HG02973 (cell line): Measurements from ENCODE around the gene COL24A1.
A peak's percentile ranks its signal among the peaks of the same experiment; 100 is the strongest.
"Not testable (repeated sequence)": the region's sequence is repeated elsewhere in the genome, so short reads cannot be mapped to it uniquely, and the experiment has no call there.

Source experiments
- ATAC-seq: cut with Tn5 transposase; IDR thresholded peaks from one replicate; pipeline ENCODE4 v1.9.1; 2021; ENCODE audit warnings: moderate library complexity; ENCODE audit not compliant: unreplicated experiment

Gene COL24A1

GRCh38 chr1:86000601-86001000 lies 156.0 kb downstream of the COL24A1 start:
- ATAC-seq, result no peak

DNA sequence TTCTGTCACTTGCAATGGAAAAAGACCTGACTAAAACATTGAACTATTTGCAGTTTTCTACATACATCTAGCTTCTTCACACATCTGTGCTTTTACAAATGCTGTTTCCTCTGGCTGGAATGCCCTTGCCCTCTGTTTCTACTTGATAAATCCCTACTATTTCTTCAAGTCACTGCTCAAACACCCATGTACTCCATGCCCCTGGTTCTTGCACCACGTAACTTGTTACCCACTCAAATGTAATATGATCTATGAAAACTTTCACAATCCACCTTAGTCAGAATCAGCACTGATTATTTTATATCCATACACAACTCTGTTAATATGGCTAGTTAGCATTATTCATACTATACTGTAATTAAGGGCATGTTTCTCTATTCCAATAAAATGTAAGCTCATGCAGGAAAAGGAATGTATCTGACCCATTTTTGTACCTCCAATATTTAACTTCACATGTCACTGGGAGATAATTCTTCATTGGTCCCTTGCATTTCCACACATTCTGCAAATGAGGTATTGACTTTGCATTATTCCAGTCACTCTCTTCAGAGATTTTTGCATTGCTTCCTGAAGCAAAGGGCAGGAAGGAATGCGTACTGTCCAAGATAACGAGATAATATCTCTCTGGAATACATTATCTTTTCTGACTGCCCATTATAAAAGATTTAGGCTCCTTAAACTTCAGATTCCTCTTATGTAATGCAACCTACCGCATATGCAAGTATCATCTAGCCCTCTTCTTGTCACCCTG lies 158.3 kb downstream of the COL24A1 start:
- ATAC-seq, result no peak

DNA sequence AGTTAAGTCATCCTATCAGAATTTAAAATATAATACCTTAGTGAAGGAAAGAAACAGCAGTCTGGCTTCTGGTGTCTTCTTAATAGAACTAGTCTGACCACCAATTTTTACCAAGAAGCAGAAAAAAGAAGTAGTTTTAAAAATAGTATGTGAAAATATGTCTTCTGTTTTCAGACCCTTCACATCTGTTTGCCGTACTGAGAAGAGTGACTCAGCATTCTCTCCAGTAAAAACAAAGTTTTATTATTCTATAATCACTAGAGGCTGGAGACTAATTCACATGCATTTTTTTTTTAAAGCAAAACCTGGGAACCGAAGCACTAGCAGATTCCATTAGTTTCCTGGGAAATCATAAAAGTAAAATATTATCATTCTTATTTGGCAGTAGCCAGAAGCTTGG lies 163.8 kb downstream of the COL24A1 start:
- peak; percentile 62 for ATAC-seq

- ATAC-seq, result no peak
Measured at GRCh38 chr1:85991261-85991660, 165.3 kb downstream of the COL24A1 start.

DNA sequence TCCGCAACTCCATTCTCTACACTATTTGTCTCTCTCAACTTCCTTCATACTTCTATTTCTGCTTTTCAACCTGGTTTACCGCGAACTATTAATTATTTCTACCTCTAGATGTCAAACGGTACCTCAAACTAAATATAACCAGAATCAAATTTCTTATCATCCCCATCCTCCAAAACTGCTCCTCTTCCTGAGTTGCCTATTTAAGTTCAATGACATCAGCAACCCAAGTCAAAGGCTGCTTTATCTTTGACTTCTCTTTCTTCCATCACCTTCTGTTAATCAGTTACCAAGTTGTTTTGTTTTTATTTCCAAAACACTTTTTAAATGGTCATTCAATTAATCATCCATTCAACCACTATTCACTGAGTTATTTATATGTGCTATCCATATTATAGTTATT lies 171.9 kb downstream of the COL24A1 start:
- no peak for ATAC-seq

- no peak for ATAC-seq
Measured at GRCh38 chr1:85983316-85983715, 173.3 kb downstream of the COL24A1 start.

DNA sequence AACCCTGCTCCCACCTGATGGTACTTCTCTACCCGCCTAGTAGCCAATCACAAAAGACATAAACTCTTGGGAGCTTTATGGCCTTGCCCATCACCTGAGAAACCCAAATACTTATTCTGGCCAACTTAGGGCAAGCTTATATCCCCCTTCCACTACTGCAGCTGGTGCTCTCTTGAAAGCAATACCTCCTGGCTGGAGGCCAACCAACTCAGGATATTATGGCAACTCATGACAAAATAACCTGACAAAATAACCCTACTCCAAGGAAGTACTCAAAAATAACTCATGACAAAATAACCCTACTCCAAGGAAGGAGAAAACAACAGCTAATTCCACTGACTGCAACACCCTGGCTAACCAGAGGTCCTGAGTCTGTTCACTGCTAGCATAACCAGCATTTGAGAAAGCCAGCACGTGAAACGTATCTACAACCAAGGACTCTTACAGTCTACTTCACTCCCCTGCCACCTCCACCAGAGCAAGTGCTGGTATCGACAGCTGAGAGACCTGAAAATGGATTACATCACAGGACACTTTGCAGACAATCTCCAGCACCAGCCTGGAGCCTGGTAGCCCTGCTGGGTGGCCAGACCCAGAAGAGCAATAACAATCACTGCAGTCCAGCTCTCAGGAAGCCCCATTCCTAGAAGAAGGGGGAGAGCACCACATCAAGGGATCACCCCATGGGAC lies 179.9 kb downstream of the COL24A1 start:
- ATAC-seq, result no peak

GRCh38 chr1:85975912-85976371 lies 180.6 kb downstream of the COL24A1 start:
- ATAC-seq, result no peak

DNA sequence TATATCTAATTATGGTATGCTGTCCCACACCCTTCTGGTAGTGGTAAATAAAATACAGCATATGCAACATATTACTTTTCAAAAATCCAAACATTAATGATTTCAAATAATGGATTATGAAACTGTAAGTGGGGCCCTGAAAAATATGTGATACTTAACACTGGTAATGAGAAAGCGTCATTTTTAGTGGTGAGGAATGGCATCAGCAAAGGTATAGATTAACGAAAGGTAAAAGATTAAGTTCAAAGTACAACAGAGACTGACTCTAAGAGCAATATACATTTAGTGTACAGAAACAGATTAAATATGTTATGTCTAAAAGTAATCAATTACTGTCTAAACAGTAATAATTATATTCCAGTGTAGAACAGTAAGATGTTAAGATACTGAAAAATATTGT lies 194.1 kb downstream of the COL24A1 start:
- no peak for ATAC-seq

DNA sequence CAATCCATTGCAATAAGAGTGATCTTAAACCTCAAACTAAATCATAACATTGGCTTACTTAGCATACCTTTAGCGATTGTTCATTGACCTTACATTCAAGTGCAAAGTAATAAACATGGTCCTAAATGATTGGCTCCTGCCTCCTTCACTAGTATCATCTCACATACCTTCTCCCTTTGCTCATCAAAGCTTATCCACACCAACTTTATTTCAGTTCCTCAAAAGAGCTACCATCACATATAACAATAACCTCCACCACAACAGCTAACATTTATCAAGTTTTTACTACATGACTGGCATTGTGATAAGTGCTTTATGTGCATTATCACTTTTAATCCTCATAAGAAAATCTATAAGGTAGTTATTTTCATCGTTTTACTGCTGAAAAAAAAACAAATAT lies 198.8 kb downstream of the COL24A1 start:
- no peak for ATAC-seq

GRCh38 chr1:85955218-85955617 lies 201.4 kb downstream of the COL24A1 start:
- ATAC-seq, result not testable (repeated sequence)

- no peak for ATAC-seq
Measured at GRCh38 chr1:85952460-85952859, 204.1 kb downstream of the COL24A1 start.

DNA sequence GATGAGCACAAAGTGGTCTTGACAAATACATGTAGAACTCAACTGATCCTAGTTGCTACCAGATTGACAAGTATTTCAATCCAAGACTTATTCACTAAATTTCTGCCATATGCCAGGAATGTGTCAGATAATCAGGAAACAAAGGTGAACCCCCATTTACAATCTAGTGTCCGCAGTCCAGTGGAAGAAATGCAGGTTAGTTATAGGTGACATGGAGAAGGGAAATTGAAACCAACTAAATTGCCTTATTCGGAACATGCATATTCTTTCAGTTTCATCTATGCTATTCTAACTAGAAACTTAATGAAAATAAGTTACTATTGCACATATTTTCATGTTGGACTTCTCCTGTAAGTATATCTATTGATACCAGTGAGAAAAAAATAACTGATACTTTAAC lies 209.4 kb downstream of the COL24A1 start:
- peak; percentile 49 for ATAC-seq

- ATAC-seq, result no peak
Measured at GRCh38 chr1:85943945-85944344, 212.6 kb downstream of the COL24A1 start.

GRCh38 chr1:85943526-85943925 lies 213.0 kb downstream of the COL24A1 start:
- no peak for ATAC-seq

- ATAC-seq, result no peak
Measured at GRCh38 chr1:85940656-85941306, 215.8 kb downstream of the COL24A1 start.

DNA sequence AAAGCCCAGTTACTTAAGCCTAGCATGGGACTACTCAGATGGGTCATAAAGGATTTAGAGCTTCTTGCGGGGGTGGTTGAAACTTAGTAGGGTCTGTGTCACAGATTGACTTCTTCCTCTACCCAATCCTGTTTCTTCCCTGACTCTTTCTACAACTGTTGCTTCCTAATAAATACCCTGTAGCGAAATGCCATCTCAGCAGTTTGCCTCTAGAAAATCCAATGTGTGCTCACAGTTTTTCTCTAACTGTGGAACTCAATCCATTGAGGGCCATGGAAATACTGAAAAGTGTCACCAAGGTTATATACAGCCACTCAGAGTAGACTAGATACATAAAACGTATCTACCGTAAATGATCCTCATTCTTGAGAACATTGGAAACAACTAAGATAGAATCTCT lies 217.7 kb downstream of the COL24A1 start:
- no peak for ATAC-seq

DNA sequence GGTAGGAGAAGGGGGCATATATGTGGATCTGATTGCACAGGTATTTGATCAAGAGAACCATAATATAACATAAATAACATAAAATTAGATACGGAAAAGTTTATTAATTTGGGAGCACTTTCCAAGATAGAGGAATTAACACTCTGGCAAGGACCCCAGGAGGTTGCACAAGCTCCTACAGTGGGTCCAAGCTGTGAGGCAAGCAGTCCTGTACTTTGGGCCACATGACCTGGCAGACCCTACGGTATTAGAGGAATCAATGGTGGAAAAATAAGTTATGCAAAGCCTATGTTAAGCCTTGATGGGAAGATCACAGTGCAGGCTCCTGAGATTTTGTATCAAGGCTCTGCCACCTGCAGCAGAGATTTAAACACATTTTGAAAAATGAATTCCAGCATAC lies 220.1 kb downstream of the COL24A1 start:
- no peak for ATAC-seq

DNA sequence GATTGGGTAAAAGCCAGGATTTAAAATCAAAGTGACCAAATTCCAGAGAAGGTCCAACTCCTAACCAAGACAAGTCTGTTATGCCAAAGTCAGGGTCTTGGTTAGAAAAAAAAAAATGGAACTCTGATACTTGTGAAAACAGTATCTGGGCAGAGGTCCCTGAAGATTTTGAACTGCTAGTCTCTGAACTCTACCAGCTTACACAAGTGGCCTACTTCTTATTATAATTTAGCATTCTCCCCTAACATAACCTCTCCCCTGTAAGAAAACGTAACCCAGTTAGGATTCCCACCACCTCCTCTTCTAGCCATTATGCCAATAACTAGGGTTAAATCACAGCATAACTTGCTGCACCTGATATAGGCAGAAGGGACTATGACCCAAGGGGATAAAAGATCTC lies 220.5 kb downstream of the COL24A1 start:
- ATAC-seq, result no peak

- no peak for ATAC-seq
Measured at GRCh38 chr1:85935234-85935633, 221.3 kb downstream of the COL24A1 start.

DNA sequence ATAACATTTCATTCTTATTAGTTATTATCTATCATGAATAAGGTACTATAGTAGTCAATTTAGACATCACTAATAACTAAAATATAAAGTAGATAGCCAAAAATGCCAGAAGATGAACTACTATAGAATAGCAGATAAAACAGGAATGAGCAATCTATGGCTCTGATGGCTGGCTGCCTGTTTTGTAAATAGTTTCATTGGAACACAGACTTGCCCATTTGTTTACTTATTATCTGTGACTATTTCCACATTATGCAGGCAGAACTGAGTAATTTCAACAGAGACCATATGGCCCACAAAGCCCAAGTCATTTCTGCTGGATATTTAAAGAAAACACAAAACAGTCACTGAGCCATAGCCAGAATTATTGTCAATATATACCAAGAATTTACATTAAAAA lies 222.1 kb downstream of the COL24A1 start:
- ATAC-seq, result no peak

GRCh38 chr1:85933961-85934360 lies 222.6 kb downstream of the COL24A1 start:
- no peak for ATAC-seq
